IPS-NIHi11 (cell line): ENCODE data around the gene KDM4B.
A peak's percentile ranks its signal among the peaks of the same experiment; 100 is the strongest.

Source experiments
- DNase-seq: peaks from one replicate; pipeline ENCODE4 v3.0.0; 2012; ENCODE audit warnings: mixed read lengths, low spot score

Gene KDM4B

GRCh38 chr19:5035105-5035761, 66.3 kb downstream of the KDM4B start:
- DNase-seq = no peak

- DNase-seq = no peak
Observed at GRCh38 chr19:5035793-5036697, 67.1 kb downstream of the KDM4B start.

- DNase-seq = no peak
Observed at GRCh38 chr19:5036698-5037563, 68.0 kb downstream of the KDM4B start.

GRCh38 chr19:5037936-5038335, 69.0 kb downstream of the KDM4B start:
- DNase-seq = no peak

GRCh38 chr19:5038631-5039271, 69.8 kb downstream of the KDM4B start:
- DNase-seq = peak; percentile 71

GRCh38 chr19:5039642-5040543, 71.0 kb downstream of the KDM4B start:
- DNase-seq = no peak

GRCh38 chr19:5040544-5041167, 71.7 kb downstream of the KDM4B start:
- no peak for DNase-seq

- no peak for DNase-seq
Observed at GRCh38 chr19:5041168-5041912, 72.4 kb downstream of the KDM4B start.

GRCh38 chr19:5041913-5042187, 72.9 kb downstream of the KDM4B start:
- DNase-seq = no peak

GRCh38 chr19:5042556-5042955, 73.6 kb downstream of the KDM4B start:
- no peak for DNase-seq

GRCh38 chr19:5045029-5045428, 76.1 kb downstream of the KDM4B start:
- DNase-seq = no peak

GRCh38 chr19:5045956-5046338, 77.0 kb downstream of the KDM4B start:
- no peak for DNase-seq

GRCh38 chr19:5046339-5047039, 77.6 kb downstream of the KDM4B start:
- peak; percentile 59 for DNase-seq

- no peak for DNase-seq
Observed at GRCh38 chr19:5047251-5047935, 78.5 kb downstream of the KDM4B start.

GRCh38 chr19:5048091-5048726, 79.3 kb downstream of the KDM4B start:
- peak; percentile 98 for DNase-seq

- peak; percentile 57 for DNase-seq
Observed at GRCh38 chr19:5048727-5049553, 80.0 kb downstream of the KDM4B start.

- DNase-seq = no peak
Observed at GRCh38 chr19:5049561-5049960, 80.6 kb downstream of the KDM4B start.
